Breast epithelium (tissue), 3 donors: ENCODE data around the gene C6orf163.

ENCODE experiments used
- CTCF ChIP-seq, 3 donors: fragments of 450-650 bp; IDR thresholded peaks; one replicate each; pipeline ENCODE4 v1.5.1; 2016 to 2017; ENCODE audit warnings: antibody characterized with exemption in 3 of 3, mild to moderate bottlenecking in 3 of 3, moderate library complexity in 3 of 3
- POLR2AphosphoS5 ChIP-seq, 3 donors: sonication (generic); formaldehyde crosslinking; IDR thresholded peaks; one replicate each; pipeline ENCODE4 v1.6.1; 2017; ENCODE audit warnings: antibody characterized with exemption in 3 of 3

GRCh38 chr6:87341158-87341557, 3.5 kb upstream of the C6orf163 start:
- TF ChIP-seq CTCF (IDR thresholded peaks at IDR 0.05) (no peak), POLR2AphosphoS5 (IDR thresholded peaks at IDR 0.05) (no peak)
